ENCODE data around the gene TXN2.

Gene TXN2

GRCh38 chr22:36463783-36464184 lies 17.7 kb downstream of the TXN2 start:
- Mint-ChIP-seq H3K4me3 (no peak overlapping the region), H3K27ac (no peak overlapping the region), H3K9me3 (no peaks in the 10 kb centered on the region), H3K27me3 (ENCODE audit: low read depth) (no peaks in the 10 kb centered on the region), H3K36me3 (ENCODE audit: low read depth) (no peaks in the 10 kb centered on the region), H3K4me1 (peaks cover 11% of the 10 kb centered on the region)
- TF ChIP-seq CTCF (IDR thresholded peaks at IDR 0.05; ENCODE audit: unreplicated experiment in 3 of 3): no peak

DNA sequence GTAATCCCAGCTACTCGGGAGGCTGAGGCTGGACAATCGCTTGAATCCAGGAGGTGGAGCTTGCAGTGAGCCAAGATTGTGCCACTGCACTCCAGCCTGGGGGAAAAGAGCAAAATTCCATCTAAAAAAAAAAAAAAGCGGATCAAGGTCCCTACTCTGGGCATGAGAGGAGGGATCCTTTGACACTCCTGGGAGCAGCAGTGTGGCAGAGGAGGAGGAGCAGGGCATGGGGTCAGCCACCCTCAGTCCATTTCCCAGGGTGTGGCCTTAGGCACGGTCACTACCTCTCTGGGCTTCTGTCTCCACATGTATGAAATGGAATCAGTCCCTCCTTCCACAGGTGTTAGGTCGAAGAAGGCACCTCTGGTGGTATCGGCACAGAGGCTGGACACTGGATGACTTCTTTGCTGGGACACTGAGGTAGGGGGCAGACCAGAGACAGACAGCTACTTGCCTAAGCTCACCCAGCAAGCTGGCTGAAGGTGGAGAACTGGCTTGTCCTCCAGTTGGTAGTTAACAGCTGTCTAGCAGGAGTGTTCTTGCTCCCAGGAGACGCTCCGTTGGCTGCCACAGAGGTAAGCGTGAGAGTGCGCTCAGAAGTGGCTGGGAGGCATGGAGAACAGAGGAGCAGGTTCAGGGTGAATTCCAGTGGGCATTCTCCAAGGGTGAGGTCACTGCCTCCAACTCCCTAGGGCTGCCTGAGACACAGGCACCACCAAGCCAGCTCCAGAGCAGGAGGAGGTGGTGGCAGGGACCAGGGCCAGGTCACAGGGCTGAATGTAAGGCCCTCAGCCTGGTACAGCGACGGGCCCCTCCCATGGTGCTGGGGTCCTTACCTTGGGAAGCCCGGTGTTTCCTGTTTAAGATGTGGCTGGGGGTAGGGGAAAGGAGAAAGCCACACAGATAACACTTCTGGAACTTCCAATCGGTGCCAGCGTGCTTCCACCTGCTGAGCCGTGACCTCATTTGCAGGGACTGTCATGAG lies 19.5 kb downstream of the TXN2 start:
- no peak for TF ChIP-seq CTCF (IDR thresholded peaks at IDR 0.05; ENCODE audit: unreplicated experiment in 3 of 3)
- H3K36me3 Mint-ChIP-seq (ENCODE audit: low read depth): no peaks in the 10 kb centered on the region
- no peaks in the 10 kb centered on the region for H3K27me3 Mint-ChIP-seq (ENCODE audit: low read depth)
- no peak overlapping the region for H3K4me3 Mint-ChIP-seq
- peaks cover 15% of the 10 kb centered on the region for H3K4me1 Mint-ChIP-seq
- no peaks in the 10 kb centered on the region for H3K9me3 Mint-ChIP-seq
- H3K27ac Mint-ChIP-seq: peak overlapping the region; percentile 94 to 96 (median 96)

- H3K27me3 Mint-ChIP-seq (ENCODE audit: low read depth): peaks cover 3% of the 10 kb centered on the region
- peaks cover 25% of the 10 kb centered on the region for H3K4me1 Mint-ChIP-seq
- H3K4me3 Mint-ChIP-seq: no peak overlapping the region
- no peaks in the 10 kb centered on the region for H3K9me3 Mint-ChIP-seq
- no peak for TF ChIP-seq CTCF (IDR thresholded peaks at IDR 0.05; ENCODE audit: unreplicated experiment in 3 of 3)
- no peaks in the 10 kb centered on the region for H3K36me3 Mint-ChIP-seq (ENCODE audit: low read depth)
- peak overlapping the region in 2 of 3 experiments; percentile 89 to 94 for H3K27ac Mint-ChIP-seq
Measured at GRCh38 chr22:36460202-36460601, 21.2 kb downstream of the TXN2 start.

GRCh38 chr22:36457688-36458450 lies 23.6 kb downstream of the TXN2 start:
- Mint-ChIP-seq H3K27ac (peak overlapping the region in 2 of 3 experiments; percentile 77 to 79), H3K27me3 (ENCODE audit: low read depth) (peaks cover 3% of the 10 kb centered on the region), H3K4me3 (peak overlapping the region in 1 of 3 experiments; percentile 10), H3K4me1 (peaks cover 25% of the 10 kb centered on the region), H3K36me3 (ENCODE audit: low read depth) (no peaks in the 10 kb centered on the region), H3K9me3 (no peaks in the 10 kb centered on the region)
- TF ChIP-seq CTCF (IDR thresholded peaks at IDR 0.05; ENCODE audit: unreplicated experiment in 3 of 3): no peak

GRCh38 chr22:36456464-36456845 lies 25.0 kb downstream of the TXN2 start:
- peak overlapping the region; percentile 71 to 76 (median 75) for H3K4me3 Mint-ChIP-seq
- no peak for TF ChIP-seq CTCF (IDR thresholded peaks at IDR 0.05; ENCODE audit: unreplicated experiment in 3 of 3)
- peak overlapping the region; percentile 79 to 89 (median 79) for H3K27ac Mint-ChIP-seq
- H3K36me3 Mint-ChIP-seq (ENCODE audit: low read depth): no peaks in the 10 kb centered on the region
- H3K9me3 Mint-ChIP-seq: no peaks in the 10 kb centered on the region
- H3K4me1 Mint-ChIP-seq: peaks cover 24% of the 10 kb centered on the region
- peaks cover 3% of the 10 kb centered on the region for H3K27me3 Mint-ChIP-seq (ENCODE audit: low read depth)

All from nephron (organoid).